ENCODE data around the gene MYH4.

The MYH4 gene

DNA sequence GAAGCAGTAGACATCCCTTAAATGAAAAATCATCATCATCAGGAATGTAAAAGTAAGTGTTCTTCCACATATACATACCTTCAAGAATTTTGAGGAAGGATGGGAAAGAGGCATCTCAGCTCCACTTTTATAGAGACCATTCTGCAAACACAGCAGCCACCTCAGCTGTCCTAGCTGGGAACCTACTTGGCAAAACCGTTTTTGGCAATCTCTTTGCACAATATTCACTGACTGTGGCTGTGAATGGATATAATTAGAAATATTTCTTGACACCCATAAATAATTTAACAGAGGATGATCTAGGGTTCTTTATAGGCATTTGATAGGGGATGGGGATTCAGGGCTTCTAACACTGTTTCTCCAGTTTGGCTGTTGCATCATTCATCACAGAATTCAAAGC, at the start of gene MYH4:
TSS of gene MYH4 (minus strand) at position 101 of the 400 bp plus-strand sequence. CDS start 2,814 bp downstream, outside the sequence.
- no peak within 1 kb of the TSS for H3K27ac Mint-ChIP-seq
- H3K27me3 Mint-ChIP-seq = no peaks in the 10 kb centered on the region

DNA sequence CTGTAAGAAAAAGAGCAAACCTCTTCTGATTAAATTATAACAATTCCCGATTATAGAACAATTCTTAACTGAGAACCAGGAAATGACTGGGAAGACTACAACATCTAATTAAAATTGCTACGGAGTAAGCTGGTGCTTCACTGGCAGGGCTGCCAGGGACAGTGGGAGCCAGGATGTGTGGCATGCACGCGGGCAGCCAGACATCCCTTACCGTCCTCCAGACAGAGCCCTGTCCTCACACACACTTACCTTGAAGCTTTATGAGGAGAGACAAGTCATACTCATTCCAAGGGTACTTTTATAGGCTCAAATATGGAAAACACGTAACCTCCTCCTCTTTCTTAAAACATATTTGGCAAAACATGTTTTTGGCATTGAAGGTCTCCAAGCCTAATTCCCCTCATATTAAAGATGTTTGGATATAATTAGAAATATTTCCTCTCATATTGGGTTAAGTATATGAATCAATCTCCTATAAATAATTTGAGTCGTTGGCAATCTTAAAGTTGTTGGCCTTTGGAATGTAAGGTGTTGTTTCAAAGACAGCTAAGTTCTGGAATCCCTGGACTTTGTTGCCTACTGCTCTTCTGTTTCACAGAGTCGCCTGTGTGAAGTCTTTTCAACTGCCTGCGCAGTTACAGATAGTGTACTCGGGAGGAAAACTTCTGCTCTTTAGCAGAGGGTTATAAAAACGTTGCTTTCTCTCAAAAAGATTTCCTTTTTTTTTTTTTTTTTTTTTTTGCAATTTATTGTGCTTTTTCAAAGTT, 49.1 kb upstream of the MYH4 start, which contains the start of gene MYH1:
TSS of gene MYH1 (minus strand) at position 272 of the 767 bp plus-strand sequence. CDS start 1,900 bp downstream, outside the sequence.
- H3K36me3 Mint-ChIP-seq = no peaks in the 10 kb centered on the region

More for the DNA sequence above, at the start of gene MYH4:
- no peaks in the 10 kb centered on the region for H3K36me3 Mint-ChIP-seq
- no peak within 1 kb of the TSS for H3K4me3 Mint-ChIP-seq
- ATAC-seq = no peak
- H3K4me1 Mint-ChIP-seq = no peaks in the 10 kb centered on the region
- H3K9me3 Mint-ChIP-seq = no peaks in the 10 kb centered on the region

GRCh38 chr17:10516638-10517037, 47.3 kb upstream of the MYH4 start:
- no peak for ATAC-seq
- Mint-ChIP-seq H3K27me3 (no peaks in the 10 kb centered on the region), H3K36me3 (no peaks in the 10 kb centered on the region), H3K27ac (no peak overlapping the region), H3K4me3 (no peak overlapping the region), H3K4me1 (no peaks in the 10 kb centered on the region), H3K9me3 (no peaks in the 10 kb centered on the region)

More for the DNA sequence above, 49.1 kb upstream of the MYH4 start, which contains the start of gene MYH1:
- Mint-ChIP-seq H3K4me3 (no peak within 1 kb of the TSS), H3K27ac (no peak within 1 kb of the TSS), H3K27me3 (no peaks in the 10 kb centered on the region), H3K9me3 (peaks cover 4% of the 10 kb centered on the region), H3K4me1 (no peaks in the 10 kb centered on the region)
- no peak for ATAC-seq

- Mint-ChIP-seq H3K4me3 (no peak overlapping the region), H3K4me1 (no peaks in the 10 kb centered on the region), H3K36me3 (no peaks in the 10 kb centered on the region), H3K27ac (no peak overlapping the region), H3K27me3 (no peaks in the 10 kb centered on the region), H3K9me3 (no peaks in the 10 kb centered on the region)
- ATAC-seq = no peak
These were observed 46.7 kb upstream of the MYH4 start for GRCh38 chr17:10516065-10516464.

GRCh38 chr17:10513299-10514067, 44.1 kb upstream of the MYH4 start:
- H3K27me3 Mint-ChIP-seq = no peaks in the 10 kb centered on the region
- no peaks in the 10 kb centered on the region for H3K9me3 Mint-ChIP-seq
- no peaks in the 10 kb centered on the region for H3K4me1 Mint-ChIP-seq
- no peak overlapping the region for H3K27ac Mint-ChIP-seq
- H3K36me3 Mint-ChIP-seq = no peaks in the 10 kb centered on the region
- H3K4me3 Mint-ChIP-seq = no peak overlapping the region
- ATAC-seq = no peak

- no peak for ATAC-seq
- no peaks in the 10 kb centered on the region for H3K9me3 Mint-ChIP-seq
- H3K27ac Mint-ChIP-seq = no peak overlapping the region
- no peaks in the 10 kb centered on the region for H3K4me1 Mint-ChIP-seq
- no peaks in the 10 kb centered on the region for H3K27me3 Mint-ChIP-seq
- no peak overlapping the region for H3K4me3 Mint-ChIP-seq
- no peaks in the 10 kb centered on the region for H3K36me3 Mint-ChIP-seq
These were observed 43.5 kb upstream of the MYH4 start for GRCh38 chr17:10512856-10513255.

GRCh38 chr17:10499950-10500349, 30.6 kb upstream of the MYH4 start:
- Mint-ChIP-seq H3K4me3 (no peak overlapping the region), H3K4me1 (no peaks in the 10 kb centered on the region), H3K27ac (no peak overlapping the region), H3K27me3 (peaks cover 7% of the 10 kb centered on the region), H3K9me3 (peaks cover 2% of the 10 kb centered on the region), H3K36me3 (no peaks in the 10 kb centered on the region)
- ATAC-seq = no peak

- H3K4me3 Mint-ChIP-seq = no peak overlapping the region
- H3K9me3 Mint-ChIP-seq = peaks cover 28% of the 10 kb centered on the region
- H3K27me3 Mint-ChIP-seq = no peaks in the 10 kb centered on the region
- H3K27ac Mint-ChIP-seq = no peak overlapping the region
- no peaks in the 10 kb centered on the region for H3K4me1 Mint-ChIP-seq
- no peak for ATAC-seq
- peaks cover 11% of the 10 kb centered on the region for H3K36me3 Mint-ChIP-seq
These were observed 22.6 kb upstream of the MYH4 start for GRCh38 chr17:10492004-10492403.

- Mint-ChIP-seq H3K4me1 (no peaks in the 10 kb centered on the region), H3K4me3 (no peak overlapping the region), H3K36me3 (no peaks in the 10 kb centered on the region), H3K27me3 (no peaks in the 10 kb centered on the region), H3K27ac (no peak overlapping the region), H3K9me3 (peaks cover 19% of the 10 kb centered on the region)
- no peak for ATAC-seq
These were observed 12.9 kb upstream of the MYH4 start for GRCh38 chr17:10482252-10482651.

DNA sequence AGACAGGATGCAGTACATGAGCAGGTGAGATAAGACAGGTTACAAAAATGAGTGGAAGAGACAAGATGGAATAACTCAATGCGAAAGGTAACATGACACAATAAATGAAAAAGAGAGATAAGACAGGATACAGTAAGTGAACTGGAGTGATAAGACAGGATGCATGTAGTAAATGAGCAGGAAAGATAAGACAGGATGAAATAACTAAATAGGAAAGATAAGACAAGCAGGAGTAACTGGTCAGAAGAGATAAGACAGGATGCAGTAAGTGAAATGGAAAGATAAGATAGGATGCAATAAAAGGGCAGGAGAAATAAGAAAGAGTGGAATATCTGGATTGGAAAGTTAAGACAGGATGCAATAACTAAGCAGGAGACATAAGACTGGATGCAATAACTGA, 8.3 kb upstream of the MYH4 start:
- Mint-ChIP-seq H3K4me3 (no peak overlapping the region), H3K36me3 (no peaks in the 10 kb centered on the region), H3K27ac (no peak overlapping the region), H3K4me1 (no peaks in the 10 kb centered on the region), H3K27me3 (no peaks in the 10 kb centered on the region), H3K9me3 (peaks cover 4% of the 10 kb centered on the region)
- ATAC-seq = no peak

- no peak overlapping the region for H3K4me3 Mint-ChIP-seq
- H3K9me3 Mint-ChIP-seq = no peaks in the 10 kb centered on the region
- no peak for ATAC-seq
- no peak overlapping the region for H3K27ac Mint-ChIP-seq
- H3K4me1 Mint-ChIP-seq = no peaks in the 10 kb centered on the region
- no peaks in the 10 kb centered on the region for H3K36me3 Mint-ChIP-seq
- no peaks in the 10 kb centered on the region for H3K27me3 Mint-ChIP-seq
These were observed 5.2 kb upstream of the MYH4 start for GRCh38 chr17:10474536-10474935.

DNA sequence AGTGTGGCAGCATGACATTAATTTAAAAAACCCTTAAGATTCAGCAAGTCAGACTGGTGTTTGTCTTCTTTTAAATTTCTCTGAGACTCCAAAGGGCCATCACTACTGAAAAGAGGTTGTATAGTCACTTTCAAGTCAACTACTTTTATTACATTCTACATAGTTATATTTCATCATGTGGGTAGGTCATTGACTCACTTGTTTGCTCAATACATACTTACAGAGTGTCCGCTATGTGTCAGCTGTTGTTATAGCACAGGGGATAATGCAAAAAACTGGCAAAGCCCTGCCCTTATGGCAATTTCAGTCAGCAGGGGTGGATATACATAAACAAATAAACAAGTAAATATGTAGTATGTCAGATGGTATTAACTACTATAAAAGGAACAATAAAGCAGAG, 2.5 kb upstream of the MYH4 start:
- H3K4me1 Mint-ChIP-seq = no peaks in the 10 kb centered on the region
- no peaks in the 10 kb centered on the region for H3K36me3 Mint-ChIP-seq
- H3K9me3 Mint-ChIP-seq = no peaks in the 10 kb centered on the region
- no peak overlapping the region for H3K27ac Mint-ChIP-seq
- ATAC-seq = no peak
- H3K4me3 Mint-ChIP-seq = no peak overlapping the region
- no peaks in the 10 kb centered on the region for H3K27me3 Mint-ChIP-seq

GRCh38 chr17:10463402-10463801, 6.0 kb downstream of the MYH4 start:
- H3K27me3 Mint-ChIP-seq = no peaks in the 10 kb centered on the region
- no peaks in the 10 kb centered on the region for H3K36me3 Mint-ChIP-seq
- H3K4me3 Mint-ChIP-seq = no peak overlapping the region
- no peak overlapping the region for H3K27ac Mint-ChIP-seq
- peaks cover 6% of the 10 kb centered on the region for H3K9me3 Mint-ChIP-seq
- no peak for ATAC-seq
- H3K4me1 Mint-ChIP-seq = no peaks in the 10 kb centered on the region

- no peaks in the 10 kb centered on the region for H3K36me3 Mint-ChIP-seq
- no peak for ATAC-seq
- H3K27ac Mint-ChIP-seq = no peak overlapping the region
- no peaks in the 10 kb centered on the region for H3K4me1 Mint-ChIP-seq
- peaks cover 6% of the 10 kb centered on the region for H3K9me3 Mint-ChIP-seq
- H3K4me3 Mint-ChIP-seq = no peak overlapping the region
- no peaks in the 10 kb centered on the region for H3K27me3 Mint-ChIP-seq
These were observed 9.3 kb downstream of the MYH4 start for GRCh38 chr17:10460062-10460461.

- Mint-ChIP-seq H3K27ac (no peak overlapping the region), H3K36me3 (no peaks in the 10 kb centered on the region), H3K9me3 (peaks cover 3% of the 10 kb centered on the region), H3K4me1 (no peaks in the 10 kb centered on the region), H3K4me3 (no peak overlapping the region), H3K27me3 (no peaks in the 10 kb centered on the region)
- no peak for ATAC-seq
These were observed 10.7 kb downstream of the MYH4 start for GRCh38 chr17:10458701-10459100.

- H3K27ac Mint-ChIP-seq = no peak overlapping the region
These were observed 11.4 kb downstream of the MYH4 start for GRCh38 chr17:10457952-10458351.

More at GRCh38 chr17:10457952-10458351, 11.4 kb downstream of the MYH4 start:
- Mint-ChIP-seq H3K4me1 (no peaks in the 10 kb centered on the region), H3K9me3 (peaks cover 3% of the 10 kb centered on the region), H3K4me3 (no peak overlapping the region), H3K27me3 (no peaks in the 10 kb centered on the region), H3K36me3 (no peaks in the 10 kb centered on the region)
- ATAC-seq = no peak
